HG03066 (cell line): ENCODE data around the gene FCRL3.
"Not testable (repeated sequence)": the region's sequence is repeated elsewhere in the genome, so short reads cannot be mapped to it uniquely, and the experiment has no call there.

Experiments used
- ATAC-seq: cut with Tn5 transposase; IDR thresholded peaks from one replicate; pipeline ENCODE4 v1.9.1; 2021; ENCODE audit warnings: low read depth; ENCODE audit not compliant: unreplicated experiment

The FCRL3 gene, protein sequence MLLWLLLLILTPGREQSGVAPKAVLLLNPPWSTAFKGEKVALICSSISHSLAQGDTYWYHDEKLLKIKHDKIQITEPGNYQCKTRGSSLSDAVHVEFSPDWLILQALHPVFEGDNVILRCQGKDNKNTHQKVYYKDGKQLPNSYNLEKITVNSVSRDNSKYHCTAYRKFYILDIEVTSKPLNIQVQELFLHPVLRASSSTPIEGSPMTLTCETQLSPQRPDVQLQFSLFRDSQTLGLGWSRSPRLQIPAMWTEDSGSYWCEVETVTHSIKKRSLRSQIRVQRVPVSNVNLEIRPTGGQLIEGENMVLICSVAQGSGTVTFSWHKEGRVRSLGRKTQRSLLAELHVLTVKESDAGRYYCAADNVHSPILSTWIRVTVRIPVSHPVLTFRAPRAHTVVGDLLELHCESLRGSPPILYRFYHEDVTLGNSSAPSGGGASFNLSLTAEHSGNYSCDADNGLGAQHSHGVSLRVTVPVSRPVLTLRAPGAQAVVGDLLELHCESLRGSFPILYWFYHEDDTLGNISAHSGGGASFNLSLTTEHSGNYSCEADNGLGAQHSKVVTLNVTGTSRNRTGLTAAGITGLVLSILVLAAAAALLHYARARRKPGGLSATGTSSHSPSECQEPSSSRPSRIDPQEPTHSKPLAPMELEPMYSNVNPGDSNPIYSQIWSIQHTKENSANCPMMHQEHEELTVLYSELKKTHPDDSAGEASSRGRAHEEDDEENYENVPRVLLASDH

DNA sequence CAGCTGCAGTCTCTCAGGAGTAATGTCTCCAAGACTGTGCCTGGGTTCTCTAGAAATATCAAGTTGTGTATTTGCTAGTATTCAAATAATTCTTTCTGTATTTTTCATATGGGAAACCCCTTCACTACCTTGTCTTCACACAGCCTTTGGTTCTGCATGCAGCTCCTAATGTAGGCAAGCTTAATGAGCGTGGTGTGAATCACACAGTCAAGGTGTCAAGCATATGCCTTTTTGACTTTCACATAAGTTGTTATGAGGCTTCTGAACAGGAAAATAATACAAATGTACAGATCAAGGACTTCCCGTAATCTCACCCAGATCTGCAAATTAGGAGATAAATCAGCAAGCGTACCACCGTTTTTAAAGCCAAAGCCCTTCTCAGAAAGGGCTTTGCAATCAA, at the start of gene FCRL3:
Gene FCRL3 (minus strand): TSS at position 38 of the 400 bp plus-strand sequence. CDS start 280 bp downstream, outside the sequence.
- no peak for ATAC-seq

DNA sequence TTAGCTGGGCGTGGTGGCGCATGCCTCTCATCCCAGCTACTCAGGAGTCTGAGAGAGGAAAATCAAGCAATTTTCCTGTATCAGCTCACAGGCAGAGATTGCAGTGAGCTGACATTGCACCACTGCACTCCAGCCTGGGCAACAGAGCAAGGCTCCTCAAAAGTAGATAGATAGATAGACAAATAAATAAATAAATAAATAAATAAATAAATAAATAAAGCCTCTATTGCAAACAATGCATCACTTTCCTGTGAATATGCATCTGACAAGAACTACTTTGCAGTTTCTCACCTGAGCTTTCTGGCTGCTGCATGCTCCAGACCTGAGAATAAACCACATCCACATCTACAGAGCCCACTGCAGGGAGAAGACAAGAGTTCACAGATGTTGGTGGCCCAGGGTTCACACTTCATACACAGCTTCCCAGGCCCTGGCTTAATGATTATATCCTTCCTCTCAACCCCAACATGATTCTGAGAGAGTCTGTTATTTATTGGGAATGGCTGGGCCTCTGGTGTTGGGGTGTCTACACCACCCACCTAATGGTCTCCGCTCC, 47.8 kb upstream of the FCRL3 start:
- no peak for ATAC-seq

- no peak for ATAC-seq
Measured at GRCh38 chr1:157739229-157739901, 38.8 kb upstream of the FCRL3 start.

DNA sequence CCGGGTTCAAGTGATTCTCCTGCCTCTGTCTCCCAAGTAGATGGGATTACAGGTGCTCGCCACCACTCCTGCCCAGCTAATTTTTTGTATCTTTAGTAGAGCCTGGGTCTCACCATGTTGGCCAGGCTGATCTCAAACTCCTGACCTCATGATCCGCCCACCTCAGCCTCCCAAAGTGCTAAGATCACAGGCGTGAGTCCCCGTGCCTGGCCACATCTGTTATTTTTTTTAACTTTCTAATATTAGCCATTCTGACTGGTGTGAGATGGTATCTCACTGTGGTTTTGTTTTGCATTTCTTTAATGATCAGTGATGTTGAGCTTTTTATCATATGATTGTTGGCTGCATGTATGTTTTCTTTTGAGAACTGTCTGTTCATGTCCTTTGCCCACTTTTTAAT, 35.4 kb upstream of the FCRL3 start:
- ATAC-seq: not testable (repeated sequence)

- no peak for ATAC-seq
Measured at GRCh38 chr1:157734321-157734720, 33.8 kb upstream of the FCRL3 start.

DNA sequence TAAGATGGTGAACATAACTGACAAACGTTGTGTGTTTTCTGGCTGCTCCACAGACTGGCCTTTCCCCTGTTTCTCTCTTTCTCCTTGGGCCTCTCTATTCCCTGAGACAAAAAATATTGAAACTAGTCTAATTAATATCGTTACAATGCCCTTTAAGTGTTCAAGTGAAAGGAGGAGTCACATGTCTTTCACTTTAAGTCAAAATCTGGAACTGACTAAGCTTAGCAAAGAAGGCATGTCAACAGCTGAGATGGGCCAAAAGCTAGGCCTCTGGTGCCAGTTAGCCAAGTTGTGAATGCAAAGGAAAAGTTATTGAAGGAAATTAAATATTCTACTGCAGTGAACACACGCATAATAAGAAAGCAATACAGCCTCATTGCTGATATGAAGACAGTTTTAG, 32.2 kb upstream of the FCRL3 start:
- ATAC-seq: no peak

DNA sequence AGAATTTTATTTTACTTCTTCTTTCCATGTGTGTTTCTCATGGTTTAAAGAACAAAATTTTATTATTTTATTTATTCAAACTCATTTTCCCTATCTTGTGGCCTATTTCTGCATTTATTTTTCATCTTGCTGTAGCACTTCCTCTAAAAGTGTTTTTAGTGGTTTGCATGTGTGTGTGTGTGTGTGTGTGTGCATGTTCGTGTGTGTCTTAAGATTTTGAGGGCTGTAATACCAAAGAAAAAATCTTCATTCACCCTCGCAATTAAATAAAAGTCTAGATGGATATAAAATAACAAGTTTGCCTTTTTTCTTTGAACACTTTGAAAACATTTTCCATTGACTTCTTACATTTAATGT, 24.6 kb upstream of the FCRL3 start:
- ATAC-seq: no peak

DNA sequence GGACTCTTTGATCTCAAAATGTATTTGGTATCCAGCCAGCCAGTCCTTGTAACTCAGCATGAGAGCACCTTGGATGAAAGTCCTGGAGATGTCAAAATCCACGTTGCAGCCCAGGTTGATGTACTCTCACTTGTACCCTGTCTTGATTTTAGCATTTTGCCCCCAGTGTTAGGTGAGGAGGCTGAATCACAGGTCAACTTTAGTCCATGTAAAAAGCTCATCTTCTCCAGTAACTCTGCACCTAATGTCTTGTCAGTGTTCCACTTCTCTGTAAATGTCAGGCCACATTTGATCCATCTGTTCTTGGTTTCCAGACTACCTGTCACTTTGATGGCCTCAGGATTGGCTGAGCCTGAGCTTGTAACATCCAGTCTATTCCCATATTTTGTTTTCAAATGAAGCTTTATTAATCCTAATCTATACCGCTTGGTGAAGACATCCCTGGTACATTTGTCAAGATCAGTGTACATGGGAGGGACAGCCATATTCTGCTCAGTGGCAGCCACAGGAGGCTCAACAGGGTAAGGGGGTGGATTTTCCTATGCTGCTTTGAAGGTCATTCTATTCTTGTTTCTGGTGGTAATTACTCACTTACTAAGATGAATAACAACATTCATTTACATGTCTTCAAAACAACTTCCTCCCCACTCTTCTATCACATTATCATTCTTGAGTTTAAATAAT, 24.1 kb upstream of the FCRL3 start:
- ATAC-seq: no peak

GRCh38 chr1:157723157-157723556, 22.6 kb upstream of the FCRL3 start:
- no peak for ATAC-seq

DNA sequence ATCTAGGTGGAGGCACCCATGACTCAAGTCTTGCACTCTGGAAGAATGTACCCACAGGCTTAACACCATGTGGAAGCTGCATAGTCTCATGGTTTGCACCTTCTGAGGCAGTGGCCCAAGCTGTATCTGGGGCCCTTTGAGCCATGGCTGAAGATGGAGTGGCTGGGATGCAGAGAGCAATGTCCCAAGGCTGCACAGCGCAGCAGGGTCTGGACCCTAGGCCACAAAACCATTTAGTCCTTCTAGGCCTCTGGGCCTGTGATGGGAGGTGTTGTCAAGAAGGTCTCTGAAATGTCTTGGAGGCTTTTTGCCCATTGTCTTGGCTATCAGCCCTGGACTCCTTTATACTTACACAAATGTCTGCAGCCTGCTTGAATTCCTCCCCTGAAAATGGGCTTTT, 21.4 kb upstream of the FCRL3 start:
- ATAC-seq: no peak

GRCh38 chr1:157715736-157716135, 15.2 kb upstream of the FCRL3 start:
- ATAC-seq: no peak

DNA sequence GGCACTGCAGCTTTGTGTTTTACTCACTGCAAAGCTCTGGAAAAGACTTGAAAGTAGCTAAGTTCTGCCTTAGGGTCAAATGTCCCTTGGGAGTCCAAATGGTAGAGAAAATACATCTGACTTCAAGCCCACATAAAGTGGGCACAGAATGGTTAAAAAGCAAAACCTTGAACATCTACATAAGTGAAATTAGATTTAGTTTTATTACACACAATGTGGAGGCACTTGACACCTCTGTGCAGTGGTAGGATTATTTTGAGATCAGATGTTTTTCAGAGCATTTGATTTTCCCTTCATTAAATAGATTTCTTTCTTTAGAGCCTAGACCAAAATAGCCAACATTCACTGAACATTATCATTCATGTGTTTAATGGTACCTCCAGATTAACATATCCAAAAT, 11.2 kb upstream of the FCRL3 start:
- ATAC-seq: no peak

DNA sequence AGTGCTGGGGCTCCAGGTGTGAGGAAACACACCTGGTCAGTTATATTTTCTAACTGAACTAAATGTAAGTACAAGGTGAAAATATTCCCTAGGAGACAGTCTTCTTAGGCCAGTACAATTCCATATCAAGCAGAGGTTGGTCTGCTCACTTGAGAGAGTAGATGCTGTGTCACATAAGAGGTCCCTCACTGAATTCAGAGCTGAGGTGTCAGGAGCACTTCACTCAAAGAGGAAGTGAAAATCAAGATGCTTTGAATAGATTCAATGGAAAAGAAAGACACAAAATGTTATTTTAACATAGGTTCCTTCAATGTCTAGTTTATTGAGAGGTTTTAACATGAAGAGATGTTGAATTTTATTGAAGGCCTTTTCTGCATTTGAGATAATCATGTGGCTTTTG, 4.3 kb upstream of the FCRL3 start:
- no peak for ATAC-seq

DNA sequence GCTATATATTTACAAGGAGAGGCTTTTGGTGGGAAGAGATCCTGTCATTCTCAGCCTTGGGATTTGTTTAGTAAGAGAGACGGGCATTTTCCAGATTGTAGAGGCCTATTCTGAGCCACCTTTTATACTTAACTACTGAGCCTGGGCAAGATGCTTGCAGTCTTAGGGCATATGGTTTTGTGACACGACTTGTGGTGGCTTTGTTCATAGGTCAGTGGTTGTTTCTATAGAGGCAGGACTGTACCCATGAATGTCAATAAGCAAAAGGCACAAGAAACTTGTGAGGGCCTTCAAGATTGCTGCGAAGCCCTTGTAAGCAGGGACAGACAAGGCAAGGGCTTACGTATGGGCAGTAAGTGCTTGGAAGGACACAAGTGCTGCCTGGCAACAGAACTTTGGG, 3.4 kb upstream of the FCRL3 start:
- no peak for ATAC-seq

DNA sequence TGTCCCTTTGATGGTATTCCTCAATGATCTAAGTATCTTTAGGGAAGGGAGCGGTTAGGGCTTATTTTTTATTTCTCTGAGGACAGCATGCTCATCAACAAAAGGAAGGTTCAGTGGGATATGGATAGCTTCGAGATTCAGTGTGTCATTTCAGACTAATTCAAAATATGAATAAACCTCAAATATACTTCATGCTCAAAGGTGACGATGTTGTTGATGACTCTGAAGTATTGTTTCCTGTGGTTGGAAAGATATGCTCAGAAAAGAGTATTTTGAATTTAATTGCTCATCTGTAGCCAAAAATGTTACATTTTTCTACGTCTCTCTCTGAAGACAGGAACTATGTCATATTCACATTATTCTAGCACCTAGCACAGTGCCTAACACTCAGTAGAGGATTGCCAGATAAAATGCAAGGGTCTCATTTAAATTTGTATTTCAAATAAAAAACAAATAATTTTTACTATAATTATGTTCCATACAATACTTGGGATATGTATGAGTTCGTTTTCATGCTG, 1.8 kb upstream of the FCRL3 start:
- ATAC-seq: no peak

DNA sequence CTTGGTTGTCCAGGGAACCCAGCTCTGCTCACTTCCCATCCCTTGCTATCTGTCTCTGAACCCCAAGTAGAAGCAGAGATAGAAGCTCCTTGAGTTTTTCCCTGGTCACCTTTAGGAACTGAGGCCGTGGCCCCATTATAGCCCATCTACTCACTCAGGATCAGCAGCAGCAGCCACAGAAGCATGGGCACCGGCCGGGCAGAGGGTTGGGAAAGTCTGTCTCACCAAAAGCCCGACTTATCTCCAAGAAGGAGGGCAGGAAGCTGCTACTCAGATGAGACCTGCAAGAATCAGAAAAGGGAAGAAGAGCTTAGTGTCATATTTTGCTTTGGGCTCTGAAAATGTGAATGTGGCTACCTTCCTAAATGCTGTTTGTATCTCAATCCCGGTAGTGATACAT, 264 bp downstream of the FCRL3 start:
- ATAC-seq: no peak

DNA sequence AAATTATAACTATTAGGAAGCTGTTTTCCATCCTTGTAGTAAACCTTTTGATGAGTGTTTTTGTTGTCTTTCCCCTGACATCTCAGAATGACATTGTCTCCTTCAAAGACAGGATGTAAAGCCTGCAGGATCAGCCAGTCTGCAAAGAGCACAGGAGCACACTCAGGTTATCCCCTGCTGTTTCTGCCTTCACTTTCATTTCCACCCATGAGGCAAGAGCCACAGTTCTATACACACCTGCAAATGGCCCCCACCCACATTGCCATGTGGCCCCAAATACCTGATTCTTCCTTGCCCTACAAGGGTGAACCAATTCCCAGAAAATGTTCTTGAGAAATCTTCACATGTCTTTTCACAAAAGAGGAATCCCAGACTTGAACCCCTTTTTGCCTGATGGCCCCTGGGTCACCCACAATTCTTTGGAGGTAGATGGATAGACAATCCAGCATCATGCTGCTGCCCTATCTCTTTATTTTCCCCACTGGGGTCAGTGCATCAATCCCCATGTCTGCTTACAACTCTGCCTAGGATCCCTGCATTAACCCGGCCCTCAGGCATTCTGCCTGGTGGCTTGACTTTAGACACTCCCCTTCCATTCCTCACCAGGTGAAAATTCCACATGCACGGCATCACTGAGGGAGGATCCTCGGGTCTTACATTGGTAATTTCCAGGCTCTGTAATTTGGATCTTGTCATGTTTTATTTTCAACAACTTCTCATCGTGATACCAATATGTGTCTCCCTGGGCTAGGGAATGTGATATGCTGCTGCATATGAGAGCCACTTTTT, 2.6 kb downstream of the FCRL3 start:
- no peak for ATAC-seq

GRCh38 chr1:157696966-157697628, 3.5 kb downstream of the FCRL3 start:
- no peak for ATAC-seq

DNA sequence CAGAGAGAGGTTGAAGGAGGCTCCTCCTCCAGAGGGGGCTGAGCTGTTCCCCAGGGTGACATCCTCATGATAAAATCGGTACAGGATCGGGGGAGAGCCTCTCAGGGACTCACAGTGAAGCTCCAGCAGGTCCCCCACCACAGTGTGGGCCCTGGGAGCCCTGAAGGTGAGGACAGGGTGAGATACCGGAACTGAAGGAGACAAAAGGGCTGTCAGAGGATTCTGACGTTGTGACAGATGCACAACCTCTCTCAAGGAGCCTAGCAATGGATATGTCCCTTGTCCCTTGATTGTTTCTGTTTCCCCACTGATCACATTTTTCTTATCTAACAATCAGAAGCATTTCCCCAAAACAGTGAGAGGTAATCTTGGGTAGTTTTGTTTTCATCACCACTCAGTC, 5.2 kb downstream of the FCRL3 start:
- ATAC-seq: no peak
